ENCODE data around the gene BRIX1.

DNA sequence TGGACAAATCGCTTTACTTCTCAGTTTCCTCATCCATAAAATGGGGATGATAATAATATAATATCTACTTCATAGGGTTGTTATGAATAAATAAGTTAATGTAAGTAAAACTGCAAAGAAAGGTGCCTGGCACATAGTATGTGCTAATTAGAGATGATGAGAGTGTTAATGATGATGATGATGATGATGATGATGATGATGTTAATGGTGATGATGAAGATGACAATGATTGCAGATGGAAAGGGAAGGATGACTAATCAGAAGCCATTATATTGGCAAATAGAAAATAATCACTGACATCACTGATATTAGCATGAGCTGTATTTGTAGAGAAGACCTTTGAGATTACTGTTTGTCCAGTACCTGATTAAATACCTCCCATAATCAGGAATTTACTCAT, 20.8 kb upstream of the BRIX1 start:
- TF ChIP-seq, protein P1, sequence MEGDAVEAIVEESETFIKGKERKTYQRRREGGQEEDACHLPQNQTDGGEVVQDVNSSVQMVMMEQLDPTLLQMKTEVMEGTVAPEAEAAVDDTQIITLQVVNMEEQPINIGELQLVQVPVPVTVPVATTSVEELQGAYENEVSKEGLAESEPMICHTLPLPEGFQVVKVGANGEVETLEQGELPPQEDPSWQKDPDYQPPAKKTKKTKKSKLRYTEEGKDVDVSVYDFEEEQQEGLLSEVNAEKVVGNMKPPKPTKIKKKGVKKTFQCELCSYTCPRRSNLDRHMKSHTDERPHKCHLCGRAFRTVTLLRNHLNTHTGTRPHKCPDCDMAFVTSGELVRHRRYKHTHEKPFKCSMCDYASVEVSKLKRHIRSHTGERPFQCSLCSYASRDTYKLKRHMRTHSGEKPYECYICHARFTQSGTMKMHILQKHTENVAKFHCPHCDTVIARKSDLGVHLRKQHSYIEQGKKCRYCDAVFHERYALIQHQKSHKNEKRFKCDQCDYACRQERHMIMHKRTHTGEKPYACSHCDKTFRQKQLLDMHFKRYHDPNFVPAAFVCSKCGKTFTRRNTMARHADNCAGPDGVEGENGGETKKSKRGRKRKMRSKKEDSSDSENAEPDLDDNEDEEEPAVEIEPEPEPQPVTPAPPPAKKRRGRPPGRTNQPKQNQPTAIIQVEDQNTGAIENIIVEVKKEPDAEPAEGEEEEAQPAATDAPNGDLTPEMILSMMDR (IDR thresholded peaks at IDR 0.05; ENCODE audit: borderline replicate concordance, extremely low read depth, low read length, poor library complexity, severe bottlenecking) = no peak
- TF ChIP-seq EZH2 (IDR thresholded peaks at IDR 0.05; ENCODE audit: borderline replicate concordance, low read depth, low read length, severe bottlenecking) = no peak

Data from DND-41 (cell line).